H7 (cell line): ENCODE data around the gene EML6. TPM values are rescaled to one million over a fixed set of nuclear protein-coding genes. Genes with fewer than 3 reads are reported as not detected.
"Not testable (repeated sequence)": the region's sequence is repeated elsewhere in the genome, so short reads cannot be mapped to it uniquely, and the experiment has no call there.

ENCODE experiments used
- DNase-seq: peaks from one replicate; pipeline ENCODE4 v3.0.0; 2012
- H3K27me3 ChIP-seq: 2 replicates; pipeline ENCODE4 v1.6.0; 2011; ENCODE audit warnings: mild to moderate bottlenecking, low read length; ENCODE audit not compliant: control insufficient read depth, insufficient read depth
- H3K36me3 ChIP-seq: replicated peaks from 2 replicates; pipeline ENCODE4 v1.5.1; 2011; ENCODE audit warnings: low read length; ENCODE audit not compliant: control insufficient read depth, insufficient read depth
- H3K4me3 ChIP-seq: 2 replicates; pipeline ENCODE4 v1.5.1; 2011; ENCODE audit warnings: low read depth, mild to moderate bottlenecking, control low read depth, low read length, moderate library complexity; ENCODE audit not compliant: insufficient read depth
- total RNA-seq: library from RNA; depleted of rRNA; stranded (reverse); fragments of >200 nt; shearing (Covaris generic); gene quantifications from 2 replicates; pipeline ENCODE4 v1.2.3, GENCODE V29; 2014

EML6 gene
- total RNA-seq, 1 experiment from 2014 or later, result 0.52 TPM

DNA sequence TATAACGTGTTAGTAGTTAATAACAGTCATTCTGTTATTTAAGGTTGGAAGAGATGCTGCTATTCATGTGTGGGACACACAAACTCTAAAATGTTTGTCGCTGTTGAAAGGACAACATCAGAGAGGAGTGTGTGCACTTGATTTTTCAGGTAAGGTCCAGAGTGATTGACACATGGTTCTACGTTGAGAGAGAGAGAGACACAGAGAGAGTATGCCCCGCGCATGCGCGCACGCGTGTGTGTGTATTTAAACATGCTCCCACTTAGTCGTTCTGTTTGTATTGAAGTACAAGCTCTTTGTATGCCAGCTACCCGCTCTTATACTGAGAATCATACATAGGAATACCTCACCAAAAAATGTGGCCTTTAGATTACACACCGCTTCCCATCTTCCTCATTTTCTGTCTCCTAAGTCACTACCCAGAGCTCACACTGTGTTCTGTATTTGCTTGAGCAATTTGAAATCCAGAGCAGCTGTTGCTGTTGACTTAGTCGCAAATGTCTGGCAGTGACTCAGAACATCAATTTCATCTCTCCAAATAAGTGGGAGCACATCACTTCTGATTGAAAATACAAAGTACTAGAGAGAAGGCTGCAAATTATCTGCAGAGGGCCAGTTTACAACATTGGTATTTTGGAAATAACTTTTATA lies 148.1 kb downstream of the EML6 start:
- no peak overlapping the region for H3K4me3 ChIP-seq
- no peaks in the 10 kb centered on the region for H3K36me3 ChIP-seq
- DNase-seq, result no peak
- H3K27me3 ChIP-seq, result no peaks in the 10 kb centered on the region

DNA sequence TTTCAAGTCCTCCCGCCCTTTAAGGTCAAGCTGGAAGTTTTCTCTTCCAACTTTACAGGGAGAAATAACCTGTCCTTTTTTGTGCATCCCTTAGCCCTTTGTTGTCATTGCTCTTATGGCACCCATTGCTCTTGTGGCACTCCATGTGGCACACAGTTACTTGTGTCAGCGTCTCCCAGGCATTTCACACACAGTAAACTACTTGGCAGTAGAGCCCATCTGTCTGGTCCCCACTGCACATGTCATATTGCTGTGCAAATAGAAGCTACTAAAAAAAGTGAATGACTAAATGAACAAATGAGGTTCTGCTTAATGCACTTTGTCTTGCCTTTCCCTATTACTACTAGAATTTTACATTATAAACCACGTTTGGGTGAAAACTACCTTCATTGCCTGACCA lies 149.3 kb downstream of the EML6 start:
- H3K27me3 ChIP-seq, result no peaks in the 10 kb centered on the region
- no peak for DNase-seq
- H3K36me3 ChIP-seq, result no peaks in the 10 kb centered on the region
- no peak overlapping the region for H3K4me3 ChIP-seq

DNA sequence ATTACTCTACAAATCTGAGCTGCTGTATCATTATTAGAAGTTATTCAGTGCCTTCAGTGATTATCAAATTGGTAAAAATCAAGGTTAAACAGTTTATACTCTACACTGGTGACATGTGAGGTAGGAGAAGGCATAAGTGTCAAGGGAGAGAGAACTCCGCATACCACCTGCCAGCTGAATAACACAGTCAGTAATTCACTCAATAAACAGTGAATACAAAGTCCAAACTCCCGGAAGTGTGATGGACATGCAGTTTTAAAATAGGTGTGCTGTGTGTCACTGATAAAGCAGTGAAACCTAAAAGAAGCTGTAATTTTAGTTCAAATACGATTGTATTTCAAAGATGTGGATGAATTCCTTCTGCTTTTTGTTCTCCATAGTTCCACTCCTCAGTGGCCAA lies 149.8 kb downstream of the EML6 start:
- DNase-seq, H3K27me3 ChIP-seq, H3K36me3 ChIP-seq, H3K4me3 ChIP-seq: not testable (repeated sequence)

DNA sequence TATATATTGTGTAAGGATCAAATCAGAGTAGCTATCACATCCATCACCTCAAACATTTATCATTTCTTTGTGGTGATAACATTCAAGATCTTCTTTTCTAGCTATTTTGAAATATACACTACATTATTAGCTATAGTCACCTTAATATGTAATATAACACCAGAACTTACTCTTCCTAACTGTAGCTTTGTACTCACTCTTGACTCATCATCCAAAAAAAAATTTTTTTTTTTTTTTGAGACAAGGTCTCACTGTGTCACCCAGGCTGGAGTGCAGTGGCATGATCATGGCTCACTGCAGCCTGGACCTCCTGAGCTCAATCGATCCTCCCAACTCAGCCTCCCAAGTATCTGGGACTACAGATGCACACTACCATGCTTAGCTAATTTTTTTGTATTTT lies 153.3 kb downstream of the EML6 start:
- Histone ChIP-seq H3K36me3 (no peaks in the 10 kb centered on the region), H3K27me3 (no peaks in the 10 kb centered on the region), H3K4me3 (no peak overlapping the region)
- DNase-seq, result no peak

DNA sequence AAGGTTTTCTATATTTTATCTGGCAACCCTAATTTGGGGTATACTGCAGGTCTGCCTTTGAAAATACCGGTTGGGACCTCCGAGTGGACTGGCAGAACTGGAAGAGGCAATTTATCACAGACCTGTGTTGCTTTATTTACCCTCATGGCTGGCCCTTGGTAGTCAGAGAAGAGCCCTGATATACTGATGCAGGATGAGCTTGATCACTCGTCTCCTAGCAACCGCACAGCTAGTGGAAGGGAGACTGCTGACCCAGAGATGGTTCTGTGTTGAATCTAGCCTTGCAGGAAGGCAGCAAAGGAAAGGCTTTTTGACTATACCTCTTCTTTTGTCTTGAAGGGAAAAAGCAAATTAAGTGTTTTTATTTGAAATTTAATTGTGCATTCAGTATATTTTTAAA lies 154.7 kb downstream of the EML6 start:
- Histone ChIP-seq H3K4me3 (no peak overlapping the region), H3K36me3 (no peaks in the 10 kb centered on the region), H3K27me3 (no peaks in the 10 kb centered on the region)
- DNase-seq, result peak; percentile 14

DNA sequence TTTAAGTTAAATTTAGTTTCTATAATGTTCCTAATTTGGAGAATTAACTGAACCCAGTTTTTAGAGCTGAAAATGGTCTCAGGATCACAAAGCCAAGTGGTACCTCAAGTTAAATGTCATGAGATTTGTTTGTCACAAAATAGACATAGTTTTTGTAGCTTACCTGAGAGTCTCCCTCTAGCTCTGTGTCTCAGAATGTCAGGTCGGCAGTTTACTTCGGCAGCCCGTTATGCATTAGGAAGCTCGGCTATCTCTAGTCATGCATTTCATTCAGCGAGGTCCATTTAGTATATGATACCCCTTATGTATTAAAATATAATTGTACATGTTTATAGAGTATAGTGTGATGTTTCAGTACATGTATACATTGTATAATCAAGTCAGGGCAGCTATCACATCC lies 155.6 kb downstream of the EML6 start:
- no peaks in the 10 kb centered on the region for H3K36me3 ChIP-seq
- peak; percentile 19 for DNase-seq
- H3K27me3 ChIP-seq, result no peaks in the 10 kb centered on the region
- H3K4me3 ChIP-seq, result no peak overlapping the region

DNA sequence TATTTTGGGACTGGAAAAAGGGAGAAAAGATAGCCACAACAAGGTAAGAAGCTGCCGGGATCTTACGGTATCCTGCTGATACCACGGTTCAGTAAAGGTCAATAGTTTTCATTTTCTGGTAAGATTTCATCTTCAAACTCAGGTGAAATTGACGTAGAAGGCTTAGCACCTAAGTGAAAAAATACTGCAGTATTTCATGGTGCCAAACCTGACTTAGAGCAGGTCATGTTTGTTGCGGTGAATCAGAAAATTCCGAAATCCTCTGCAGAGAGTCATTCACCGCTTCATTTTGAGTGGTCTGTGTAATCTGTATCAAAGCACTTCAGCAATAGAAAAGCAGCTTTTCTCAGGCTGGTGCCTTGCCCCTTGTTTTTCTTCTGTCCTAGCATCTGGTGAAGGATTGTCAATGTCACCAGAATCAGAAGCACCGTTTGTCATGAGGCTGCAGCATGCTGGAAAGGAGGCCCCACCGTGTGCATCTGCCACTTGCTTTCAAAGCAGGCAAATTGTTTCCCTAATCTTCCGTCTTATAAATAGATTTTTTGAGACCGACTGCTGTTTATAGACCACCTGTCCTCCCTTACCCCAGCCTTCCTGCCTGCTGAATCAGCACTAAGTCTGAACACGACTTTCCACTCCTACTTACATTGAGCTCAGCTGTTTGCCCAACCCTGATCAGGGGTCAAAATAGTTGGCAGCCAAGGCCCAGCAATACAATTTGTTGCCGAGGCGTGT lies 156.3 kb downstream of the EML6 start:
- no peaks in the 10 kb centered on the region for H3K36me3 ChIP-seq
- no peak overlapping the region for H3K4me3 ChIP-seq
- DNase-seq, result peak; percentile 6
- H3K27me3 ChIP-seq, result no peaks in the 10 kb centered on the region

DNA sequence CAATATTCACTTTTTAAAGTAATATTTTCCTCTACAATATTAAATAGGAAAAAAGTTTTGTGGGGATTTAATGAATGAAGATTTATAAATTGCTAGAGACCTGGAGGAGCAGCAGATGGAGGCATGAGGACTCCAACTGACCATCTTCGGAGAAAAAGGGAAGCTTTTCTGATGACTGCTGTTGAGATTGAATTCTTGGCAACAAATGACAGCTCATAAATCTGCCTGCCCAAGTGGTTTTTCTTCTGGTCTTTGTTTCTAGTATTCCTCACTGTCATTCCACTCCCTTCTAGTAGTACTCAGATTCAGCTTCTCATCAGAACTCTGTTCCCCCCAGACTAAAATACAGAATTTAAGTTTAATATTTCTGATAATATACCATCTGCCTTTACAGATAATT lies 157.0 kb downstream of the EML6 start:
- Histone ChIP-seq H3K36me3 (no peaks in the 10 kb centered on the region), H3K27me3 (no peaks in the 10 kb centered on the region), H3K4me3 (no peak overlapping the region)
- no peak for DNase-seq

DNA sequence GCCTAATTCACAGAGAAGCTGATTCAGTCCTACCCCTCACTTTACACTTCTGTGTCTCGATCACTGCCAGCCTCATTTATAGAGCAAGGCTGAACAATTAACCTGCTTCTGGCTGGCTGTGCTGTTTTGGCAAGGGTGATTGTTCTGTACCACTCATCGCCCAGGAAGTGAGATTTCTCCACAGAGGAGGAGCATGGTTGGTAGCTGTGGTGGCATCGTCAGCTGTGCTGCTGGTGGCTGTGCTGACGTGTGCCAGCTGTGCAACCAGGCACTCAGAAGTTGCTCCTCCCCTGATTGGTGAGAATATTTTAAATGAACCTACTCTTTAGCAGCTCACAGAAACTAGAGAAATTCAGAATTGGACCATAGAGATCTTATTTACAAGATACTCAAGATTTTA lies 158.3 kb downstream of the EML6 start:
- Histone ChIP-seq H3K4me3 (no peak overlapping the region), H3K36me3 (no peaks in the 10 kb centered on the region), H3K27me3 (no peaks in the 10 kb centered on the region)
- no peak for DNase-seq

DNA sequence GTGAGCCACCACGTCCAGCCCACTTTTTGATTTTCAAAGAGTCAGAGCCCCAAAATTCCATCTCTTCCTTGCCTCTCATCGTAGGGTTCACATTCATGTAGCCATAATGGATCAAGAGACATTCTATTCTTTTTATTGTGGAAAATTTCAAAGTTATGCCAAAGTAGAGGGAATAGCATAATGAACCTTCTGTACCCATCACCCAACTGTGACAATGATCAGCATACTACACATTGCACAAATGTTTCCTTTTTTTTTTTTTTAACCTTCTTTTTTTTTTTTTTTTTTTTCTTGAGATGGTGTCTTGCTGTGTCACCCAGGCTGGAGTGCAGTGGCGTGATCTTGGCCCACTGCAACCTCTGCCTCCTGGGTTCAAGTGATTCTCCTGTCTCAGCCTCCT lies 162.4 kb downstream of the EML6 start:
- DNase-seq, result no peak
- Histone ChIP-seq H3K4me3 (no peak overlapping the region), H3K36me3 (no peaks in the 10 kb centered on the region), H3K27me3 (no peaks in the 10 kb centered on the region)

DNA sequence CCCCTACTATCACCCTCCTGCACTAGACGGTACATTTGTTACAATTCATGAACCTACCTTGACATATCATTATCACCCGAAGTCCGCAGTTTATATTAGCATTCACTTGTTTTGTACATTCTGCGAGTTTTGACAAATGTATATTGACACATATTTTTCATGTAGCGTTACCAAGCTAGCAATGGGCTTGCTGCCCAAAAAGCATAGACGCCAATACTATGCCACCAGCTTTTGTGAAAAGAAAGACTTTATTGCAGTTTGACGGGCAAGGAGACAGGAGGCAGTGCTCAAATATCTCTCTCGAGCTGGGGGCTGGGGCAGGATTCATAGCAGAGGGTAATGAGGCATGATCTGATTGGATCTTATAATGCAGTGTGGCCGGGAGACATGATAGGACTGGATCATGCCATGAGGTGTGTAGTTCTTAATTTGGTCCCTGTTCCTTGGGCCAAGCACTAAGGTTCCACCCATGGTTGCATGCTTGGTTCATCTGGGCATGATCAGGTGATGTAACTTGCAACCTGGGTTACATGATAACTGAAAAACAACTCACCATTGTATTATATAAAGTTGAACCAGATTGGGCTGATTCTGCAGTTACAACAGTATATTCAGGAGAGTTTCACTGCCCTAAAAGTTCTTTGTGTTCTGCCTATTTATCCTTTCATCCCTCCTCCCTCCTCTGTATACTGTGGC lies 164.5 kb downstream of the EML6 start:
- no peaks in the 10 kb centered on the region for H3K36me3 ChIP-seq
- no peak for DNase-seq
- no peak overlapping the region for H3K4me3 ChIP-seq
- no peaks in the 10 kb centered on the region for H3K27me3 ChIP-seq

DNA sequence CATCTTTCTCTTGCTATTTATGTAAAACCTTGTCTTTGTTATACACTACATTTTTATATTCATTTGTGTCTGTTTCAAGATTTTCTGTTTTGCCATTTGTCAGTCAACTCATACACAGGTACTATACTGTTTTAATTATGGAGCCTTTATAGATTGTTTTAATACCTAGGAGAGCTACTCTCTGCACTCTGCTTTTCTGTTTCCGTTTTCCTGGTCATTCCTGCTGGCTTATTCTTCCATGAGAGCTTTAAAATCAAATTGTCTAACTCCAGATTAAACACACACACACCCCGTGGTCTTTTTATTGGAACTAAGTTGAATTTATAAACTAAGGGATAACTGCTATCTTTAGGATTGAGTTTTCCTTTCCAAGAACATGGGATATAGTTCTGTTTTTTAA lies 165.6 kb downstream of the EML6 start:
- H3K4me3 ChIP-seq, result no peak overlapping the region
- no peak for DNase-seq
- no peaks in the 10 kb centered on the region for H3K27me3 ChIP-seq
- no peaks in the 10 kb centered on the region for H3K36me3 ChIP-seq

DNA sequence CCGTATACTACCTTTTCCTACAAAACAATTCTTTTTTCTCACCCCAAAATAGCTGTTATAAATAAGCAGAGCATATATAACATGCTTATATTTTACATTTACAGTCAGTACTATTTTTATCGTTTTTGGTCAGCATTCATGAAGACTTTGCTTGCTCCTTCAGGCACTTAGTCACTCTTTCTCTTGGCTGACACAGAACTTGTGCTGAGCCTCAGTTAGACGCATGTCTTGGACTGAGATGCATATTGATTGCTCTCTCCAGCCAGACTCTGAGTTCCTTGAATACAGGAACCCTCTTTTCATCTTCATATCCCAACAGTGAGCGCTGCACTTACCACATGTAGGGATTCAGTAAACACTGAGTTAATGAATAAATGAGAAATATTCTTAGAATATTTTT lies 168.4 kb downstream of the EML6 start:
- no peak for DNase-seq
- no peak overlapping the region for H3K4me3 ChIP-seq
- H3K27me3 ChIP-seq, result no peaks in the 10 kb centered on the region
- H3K36me3 ChIP-seq, result no peaks in the 10 kb centered on the region

DNA sequence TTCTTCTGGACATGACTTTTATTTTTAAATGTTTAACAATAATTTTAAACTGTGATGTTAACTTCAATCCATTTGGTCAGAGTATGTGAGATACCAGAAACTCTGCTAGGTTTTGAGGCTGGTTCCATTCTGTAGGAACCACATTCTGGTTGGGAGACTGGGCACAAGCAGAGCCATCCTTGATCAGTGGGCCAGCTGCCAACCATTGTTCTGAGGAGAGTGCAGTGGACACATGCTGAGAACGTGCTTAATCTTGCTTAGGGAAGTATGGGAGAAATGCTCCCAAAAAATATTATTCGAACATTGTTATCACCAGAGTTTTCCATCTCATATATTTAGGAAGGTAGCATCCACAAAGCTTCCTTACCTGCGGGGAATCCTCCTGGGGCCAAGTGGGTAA lies 171.0 kb downstream of the EML6 start:
- Histone ChIP-seq H3K36me3 (no peaks in the 10 kb centered on the region), H3K4me3 (no peak overlapping the region), H3K27me3 (no peaks in the 10 kb centered on the region)
- no peak for DNase-seq

DNA sequence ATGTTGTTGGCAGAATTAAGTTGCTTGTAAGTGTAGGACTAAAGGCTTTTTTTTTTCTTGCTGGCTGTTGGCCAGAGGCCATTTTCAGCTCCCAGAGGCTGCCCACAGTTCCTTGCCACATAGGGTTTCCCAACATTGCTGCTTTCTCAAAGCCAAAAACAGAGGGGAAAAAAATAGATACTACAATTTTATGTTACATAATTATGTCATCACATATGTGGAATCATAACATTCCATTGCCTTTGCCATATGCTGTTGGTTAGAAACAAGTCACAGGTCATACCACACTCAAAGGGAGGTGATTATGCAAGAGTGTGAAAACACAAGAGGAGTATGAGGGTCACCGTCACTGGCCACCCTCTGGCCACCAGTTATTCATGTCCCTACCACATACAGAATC lies 172.3 kb downstream of the EML6 start:
- Histone ChIP-seq H3K27me3 (no peaks in the 10 kb centered on the region), H3K4me3 (no peak overlapping the region), H3K36me3 (no peaks in the 10 kb centered on the region)
- DNase-seq, result no peak
